OCI-LY1 (cell line): ENCODE data around the gene PRPS2.

Experiments used
- EZH2 ChIP-seq: fragments of 200-600 bp; sonication (generic), shearing (Covaris generic); IDR thresholded peaks from 2 replicates; pipeline ENCODE4 v1.8.0; 2017; ENCODE audit warnings: borderline replicate concordance, mixed run types, mild to moderate bottlenecking, antibody characterized with exemption, low read length, moderate library complexity, mixed read lengths
- TF ChIP-seq, protein P1 (sequence below): fragments of 200-600 bp; sonication (generic), shearing (Covaris generic); IDR thresholded peaks from 2 replicates; pipeline ENCODE4 v1.5.1; 2017; ENCODE audit warnings: mild to moderate bottlenecking, antibody characterized with exemption, low read length, moderate library complexity, mixed read lengths

DNA sequence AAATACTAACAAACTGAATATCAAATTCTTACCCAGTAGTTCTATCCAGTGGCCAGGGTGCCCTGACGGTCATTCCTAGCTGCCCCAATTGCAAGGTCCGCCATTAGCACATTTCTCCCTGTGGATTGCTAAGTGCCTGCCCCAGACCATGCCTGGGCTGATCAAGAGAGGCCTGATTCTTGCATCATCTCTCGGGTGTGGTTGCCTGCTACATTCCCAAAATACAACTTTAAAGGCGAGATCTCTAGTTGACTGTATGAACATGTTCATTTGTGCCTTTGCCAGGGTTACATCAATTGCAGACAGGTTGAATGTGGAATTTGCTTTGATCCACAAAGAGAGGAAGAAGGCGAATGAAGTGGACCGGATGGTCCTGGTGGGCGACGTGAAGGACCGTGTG, 28.0 kb downstream of the PRPS2 start:
- TF ChIP-seq, protein P1, sequence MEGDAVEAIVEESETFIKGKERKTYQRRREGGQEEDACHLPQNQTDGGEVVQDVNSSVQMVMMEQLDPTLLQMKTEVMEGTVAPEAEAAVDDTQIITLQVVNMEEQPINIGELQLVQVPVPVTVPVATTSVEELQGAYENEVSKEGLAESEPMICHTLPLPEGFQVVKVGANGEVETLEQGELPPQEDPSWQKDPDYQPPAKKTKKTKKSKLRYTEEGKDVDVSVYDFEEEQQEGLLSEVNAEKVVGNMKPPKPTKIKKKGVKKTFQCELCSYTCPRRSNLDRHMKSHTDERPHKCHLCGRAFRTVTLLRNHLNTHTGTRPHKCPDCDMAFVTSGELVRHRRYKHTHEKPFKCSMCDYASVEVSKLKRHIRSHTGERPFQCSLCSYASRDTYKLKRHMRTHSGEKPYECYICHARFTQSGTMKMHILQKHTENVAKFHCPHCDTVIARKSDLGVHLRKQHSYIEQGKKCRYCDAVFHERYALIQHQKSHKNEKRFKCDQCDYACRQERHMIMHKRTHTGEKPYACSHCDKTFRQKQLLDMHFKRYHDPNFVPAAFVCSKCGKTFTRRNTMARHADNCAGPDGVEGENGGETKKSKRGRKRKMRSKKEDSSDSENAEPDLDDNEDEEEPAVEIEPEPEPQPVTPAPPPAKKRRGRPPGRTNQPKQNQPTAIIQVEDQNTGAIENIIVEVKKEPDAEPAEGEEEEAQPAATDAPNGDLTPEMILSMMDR = no peak
- no peak for TF ChIP-seq EZH2
